ENCODE data around the gene SAYSD1.
"Not testable (repeated sequence)": the region's sequence is repeated elsewhere in the genome, so short reads cannot be mapped to it uniquely, and the experiment has no call there.

SAYSD1 gene, protein sequence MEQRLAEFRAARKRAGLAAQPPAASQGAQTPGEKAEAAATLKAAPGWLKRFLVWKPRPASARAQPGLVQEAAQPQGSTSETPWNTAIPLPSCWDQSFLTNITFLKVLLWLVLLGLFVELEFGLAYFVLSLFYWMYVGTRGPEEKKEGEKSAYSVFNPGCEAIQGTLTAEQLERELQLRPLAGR

GRCh38 chr6:39114704-39115599, at the start of gene SAYSD1:
Gene SAYSD1, minus strand, starts transcription at chr6:39115186. Its CDS starts 97 bp downstream, at chr6:39115089.
- DNase-seq: peak; percentile 93

- DNase-seq: no peak
These were observed 42.5 kb upstream of the SAYSD1 start for GRCh38 chr6:39157511-39157910.

DNA sequence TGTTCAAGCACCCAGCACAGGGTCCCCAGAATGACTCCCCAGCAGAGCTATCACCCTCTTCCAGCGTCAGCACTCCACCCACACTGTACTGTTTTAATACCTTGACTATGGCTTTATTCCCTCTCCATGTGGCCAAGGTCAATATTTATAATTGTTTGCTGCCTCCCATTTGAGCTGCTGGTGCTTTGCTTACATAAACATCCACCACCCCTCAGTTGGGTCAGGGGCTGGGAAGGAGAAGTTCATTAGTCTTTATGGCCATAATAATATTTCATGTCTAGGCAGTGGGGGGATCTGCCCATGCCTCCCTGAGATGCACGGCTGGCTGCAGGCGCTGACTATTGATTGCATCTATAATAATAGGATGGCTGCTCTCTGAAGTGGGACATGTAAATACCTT, 41.8 kb upstream of the SAYSD1 start:
- no peak for DNase-seq

DNA sequence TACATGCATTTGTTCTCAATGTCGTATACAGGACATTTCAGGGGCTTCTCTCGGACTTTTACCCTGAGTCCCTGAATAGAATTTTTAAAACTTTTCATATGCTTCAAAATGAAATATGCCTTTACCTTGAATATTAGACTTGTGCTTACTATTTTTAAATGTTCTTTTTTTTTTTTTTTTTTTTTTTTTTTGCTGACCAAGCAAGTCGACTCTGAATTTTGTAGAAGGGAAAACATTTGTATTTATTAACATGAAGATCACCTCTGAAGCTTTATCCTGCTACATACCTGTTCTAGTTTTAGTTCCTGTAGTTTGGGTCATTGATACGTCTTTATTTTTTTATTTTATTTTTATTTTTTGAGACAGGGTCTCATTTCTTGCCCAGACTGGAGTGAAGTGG, 39.7 kb upstream of the SAYSD1 start:
- DNase-seq: no peak

DNA sequence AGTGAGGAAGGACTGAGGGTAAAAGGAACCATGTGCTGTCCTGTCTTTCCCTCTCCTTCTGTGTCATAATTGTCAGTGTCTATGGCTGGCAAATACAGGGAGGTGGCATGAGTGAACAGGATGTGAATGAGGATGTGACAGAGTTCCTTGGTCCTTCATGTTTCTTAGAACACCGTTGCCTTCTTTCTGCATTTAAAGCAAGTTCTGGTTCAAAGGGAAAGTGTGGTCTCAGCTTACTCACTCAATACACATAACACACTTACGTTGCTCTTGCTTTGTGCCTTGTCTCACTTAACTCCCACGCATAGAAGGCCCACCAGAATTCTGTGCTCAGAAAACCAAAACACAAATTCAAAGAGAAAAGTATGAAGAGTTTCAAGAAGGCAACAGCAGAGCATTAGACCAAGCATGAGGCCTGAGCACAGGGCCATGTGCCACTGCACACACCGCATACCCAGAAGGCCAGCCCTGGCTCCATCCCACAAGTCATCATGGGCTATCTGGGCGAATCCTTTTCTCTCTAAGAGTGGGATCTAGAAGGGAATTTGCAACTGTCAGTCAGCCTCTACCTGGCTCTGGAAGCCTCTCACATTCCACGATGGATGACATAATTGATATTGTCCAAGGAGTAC, 38.9 kb upstream of the SAYSD1 start:
- DNase-seq: no peak

- DNase-seq: no peak
These were observed 37.3 kb upstream of the SAYSD1 start for GRCh38 chr6:39152262-39152661.

DNA sequence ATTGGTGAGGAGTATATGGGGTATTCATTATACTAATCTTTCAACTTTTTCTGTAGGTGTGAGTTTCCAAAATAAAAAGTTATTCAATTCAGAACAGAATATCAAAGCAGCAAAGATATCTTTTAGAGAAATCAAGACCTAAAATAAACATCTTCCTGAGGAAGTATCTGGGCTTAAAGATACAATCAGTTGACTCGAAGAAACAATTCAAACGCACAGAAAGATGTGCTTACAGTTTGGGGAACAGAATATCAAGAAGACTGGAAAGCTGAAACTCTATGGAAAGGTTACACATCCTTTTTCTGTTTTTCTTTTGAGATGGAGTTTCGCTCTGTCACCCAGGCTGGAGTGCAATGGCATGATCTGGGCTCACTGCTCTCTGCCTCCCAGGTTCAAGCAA, 36.2 kb upstream of the SAYSD1 start:
- DNase-seq: no peak

DNA sequence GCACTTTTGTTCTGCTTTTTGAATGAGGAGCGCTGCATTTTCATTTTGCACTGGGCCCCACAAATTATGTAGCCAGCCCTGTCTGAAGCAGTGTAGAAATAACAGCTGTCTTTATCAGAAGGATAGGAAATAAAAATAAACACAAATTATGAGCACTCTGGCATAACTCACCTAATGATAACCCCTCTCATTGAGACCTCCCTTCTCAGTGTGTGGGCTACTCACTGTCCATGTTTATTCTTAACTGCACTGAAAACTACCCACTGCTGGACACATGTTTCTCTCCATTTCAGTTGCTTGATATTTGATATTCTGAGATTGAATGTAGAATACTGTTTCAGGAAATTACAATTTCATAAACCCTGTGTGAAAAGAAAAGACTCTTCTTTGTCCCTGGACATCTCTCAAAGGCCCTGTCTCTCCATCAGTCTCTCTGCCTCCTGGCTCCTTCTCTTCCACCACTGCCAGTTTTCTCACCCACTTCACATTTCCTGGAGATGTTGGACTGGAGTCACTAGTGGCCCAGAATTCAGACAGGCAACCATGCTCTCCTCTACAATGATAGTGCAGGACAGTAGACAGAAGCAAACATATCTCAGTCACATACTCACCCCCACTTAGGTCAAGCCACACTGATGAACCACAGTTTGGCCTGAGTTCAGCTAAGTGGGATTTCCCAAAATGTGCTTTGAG, 29.6 kb upstream of the SAYSD1 start:
- no peak for DNase-seq

DNA sequence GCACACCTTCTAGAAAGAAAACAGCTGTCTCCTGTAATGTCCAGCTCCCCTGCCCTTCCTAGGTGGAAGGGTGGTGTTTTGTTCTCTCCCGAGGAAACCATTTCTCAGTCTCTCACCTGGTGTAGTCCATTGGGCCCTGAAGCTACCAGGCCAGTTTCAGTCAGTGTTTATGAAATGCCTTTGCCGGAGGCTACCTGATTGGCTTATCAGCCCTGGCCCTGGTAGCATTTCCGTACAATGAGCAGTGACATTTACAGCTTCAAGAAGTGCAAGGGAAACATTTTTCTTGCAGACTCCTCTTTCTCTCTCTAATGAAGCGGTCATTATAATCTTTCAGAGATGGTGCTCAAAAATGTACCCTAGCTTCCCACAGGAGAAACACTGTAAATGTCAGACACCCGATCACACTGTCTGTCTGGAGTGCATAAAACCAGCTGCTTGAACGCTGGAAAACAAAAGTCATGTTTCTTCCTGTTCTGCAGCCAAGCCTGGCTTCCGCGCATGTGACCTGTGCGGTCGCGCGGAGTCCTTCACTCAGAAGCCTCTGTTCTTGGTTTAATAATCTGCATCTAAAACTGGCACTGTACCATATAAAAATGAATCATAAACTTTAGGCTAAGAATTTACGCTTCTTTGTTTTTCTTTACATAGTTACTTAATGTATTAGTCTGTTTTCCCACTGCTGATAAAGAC, 28.4 kb upstream of the SAYSD1 start:
- DNase-seq: no peak

GRCh38 chr6:39140556-39141167, 25.7 kb upstream of the SAYSD1 start:
- DNase-seq: no peak

- peak; percentile 24 for DNase-seq
These were observed 22.3 kb upstream of the SAYSD1 start for GRCh38 chr6:39137245-39137644.

DNA sequence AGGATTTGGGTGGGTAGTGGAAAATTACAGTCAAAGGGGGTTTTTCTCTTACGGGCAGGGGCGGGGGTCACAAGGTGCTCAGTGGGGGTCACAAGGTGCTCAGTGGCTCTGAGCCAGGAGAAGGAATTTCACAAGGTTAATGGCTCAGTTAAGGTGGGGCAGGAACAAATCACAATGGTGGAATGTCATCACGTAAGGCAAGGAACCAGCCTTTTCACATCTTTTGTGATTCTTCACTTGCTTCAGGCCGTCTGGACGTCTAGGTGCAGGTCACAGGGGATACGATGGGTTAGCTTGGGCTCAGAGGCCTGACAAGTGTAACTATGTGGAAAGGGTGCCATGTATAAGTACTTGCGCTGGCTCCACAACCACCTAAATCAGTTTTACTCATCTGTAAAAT, 21.2 kb upstream of the SAYSD1 start:
- DNase-seq: not testable (repeated sequence)

GRCh38 chr6:39134761-39135160, 19.8 kb upstream of the SAYSD1 start:
- not testable (repeated sequence) for DNase-seq

DNA sequence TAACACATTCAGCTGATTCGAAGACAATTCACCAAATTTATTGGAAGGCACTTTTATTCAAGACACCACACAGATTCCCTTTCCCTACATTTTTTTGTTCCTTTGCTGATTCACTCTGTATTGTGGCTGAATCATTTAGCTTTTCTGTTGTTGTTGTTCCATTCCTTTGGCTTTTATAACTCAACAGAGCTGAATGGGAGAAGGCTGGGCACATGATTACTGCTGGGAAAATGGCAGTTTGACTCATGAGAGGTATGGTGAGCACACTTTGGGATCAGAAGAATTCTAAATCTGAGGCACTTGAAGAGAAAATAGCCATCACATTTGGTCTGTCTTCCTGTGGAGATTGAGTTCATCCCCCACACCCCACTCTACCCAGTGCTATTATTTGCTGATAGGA, 15.7 kb upstream of the SAYSD1 start:
- DNase-seq: no peak

GRCh38 chr6:39128832-39129231, 13.8 kb upstream of the SAYSD1 start:
- no peak for DNase-seq

DNA sequence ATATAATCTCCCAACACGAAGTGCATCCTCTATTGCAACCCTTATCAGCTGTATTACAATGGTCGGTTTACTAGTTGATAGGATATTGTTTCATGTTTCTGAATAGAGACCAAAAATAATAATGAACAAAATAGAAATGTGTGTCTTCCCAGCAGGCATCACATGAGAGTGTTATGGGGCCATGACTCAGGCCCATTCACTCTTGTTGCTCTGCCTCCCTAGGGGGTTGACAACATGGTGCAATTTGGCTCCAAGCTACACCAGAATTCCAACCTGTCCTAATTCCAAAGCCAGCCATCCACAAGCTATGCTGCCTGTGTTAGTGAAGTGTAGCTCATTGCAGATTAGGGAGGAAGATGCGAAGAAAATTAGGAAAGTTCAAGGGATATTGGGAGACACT, 13.1 kb upstream of the SAYSD1 start:
- no peak for DNase-seq

GRCh38 chr6:39124114-39124513, 9.1 kb upstream of the SAYSD1 start:
- DNase-seq: no peak

DNA sequence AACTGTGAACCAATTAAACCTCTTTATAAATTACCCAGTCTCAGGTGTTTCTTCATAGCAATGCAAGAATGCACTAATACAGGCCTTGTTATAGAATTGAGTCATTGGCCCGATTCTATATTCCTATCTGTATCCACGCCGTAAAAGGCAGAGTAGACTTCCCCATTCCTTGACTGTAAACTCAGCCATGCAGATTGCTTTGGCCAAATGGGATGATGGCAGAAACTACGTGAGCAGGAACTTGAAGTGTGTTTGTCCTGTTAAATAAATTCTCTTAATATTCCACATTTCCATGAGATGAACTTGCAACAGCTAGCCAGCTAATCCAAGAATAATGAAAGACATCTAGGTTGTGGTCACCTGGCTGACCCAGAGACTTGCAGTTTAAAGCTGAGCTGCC, 3.9 kb upstream of the SAYSD1 start:
- DNase-seq: no peak

GRCh38 chr6:39114388-39114703, 640 bp downstream of the SAYSD1 start:
- no peak for DNase-seq

- DNase-seq: no peak
These were observed 1.2 kb downstream of the SAYSD1 start for GRCh38 chr6:39113788-39114187.

GRCh38 chr6:39111280-39111679, 3.7 kb downstream of the SAYSD1 start:
- no peak for DNase-seq

DNA sequence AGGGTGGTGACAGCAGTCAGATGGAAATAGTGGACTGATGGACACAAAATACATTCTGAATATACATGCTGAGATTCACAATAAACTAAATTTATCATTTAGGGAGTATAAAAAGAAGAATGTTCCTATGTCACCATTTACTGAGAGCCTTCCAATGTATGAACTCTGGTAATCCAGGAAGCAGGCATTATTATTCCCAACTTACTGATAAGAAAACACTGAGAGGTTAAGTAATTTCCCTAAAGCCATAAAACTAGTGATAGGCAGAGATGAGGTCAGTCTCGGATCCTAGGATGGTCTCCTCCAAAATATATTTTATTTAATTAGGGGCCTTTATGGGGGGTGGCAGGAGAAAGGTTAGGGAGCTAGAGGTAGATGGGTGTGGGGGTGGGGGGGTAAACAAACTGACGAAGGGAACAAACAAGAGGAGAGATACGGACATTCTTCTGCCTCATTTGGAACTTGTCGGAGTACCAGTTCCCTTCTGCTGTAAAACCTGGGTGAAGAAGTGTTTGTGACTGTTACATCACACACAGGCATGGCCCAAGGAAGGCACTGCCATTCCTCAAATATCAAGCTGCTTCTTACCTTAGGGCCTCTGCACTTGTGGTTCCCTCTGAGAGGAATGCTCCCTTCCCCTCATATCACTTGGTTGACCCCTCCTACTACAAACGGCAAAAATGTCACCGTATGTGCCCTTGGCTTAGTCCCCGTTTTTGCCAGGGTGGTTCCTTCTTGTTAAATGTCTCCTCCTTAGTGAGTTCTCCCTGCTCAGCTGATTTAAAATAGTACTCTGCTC, 6.7 kb downstream of the SAYSD1 start:
- DNase-seq: no peak
